H1 (cell line): ENCODE data around the gene LGALSL. TPM values are rescaled to one million over a fixed set of nuclear protein-coding genes. Genes with fewer than 3 reads are reported as not detected.
A peak's percentile ranks its signal among the peaks of the same experiment; 100 is the strongest.

Experiments used
- CTCF ChIA-PET: fragments of 300-600 bp; sonication (Branson Sonifier 250); formaldehyde crosslinking; loops from one replicate; lab custom pipeline; 2021; ENCODE audit not compliant: partially characterized antibody; lab: Charles Lee
- POLR2A ChIA-PET: fragments of 300-600 bp; sonication (Branson Sonifier 250); formaldehyde crosslinking; loops from one replicate; lab custom pipeline; 2021; ENCODE audit warnings: inconsistent platforms; ENCODE audit not compliant: partially characterized antibody; lab: Charles Lee
- DNase-seq, 2 experiments: peaks; one replicate each; pipeline versions ENCODE4 v3.0.0 to v3.0.0-alpha.2; 2010 to 2022; ENCODE audit warnings: low spot score in 2 of 2, low read depth in 1 of 2, mixed read lengths in 1 of 2
- FAIRE-seq: peaks from 2 replicates; lab custom pipeline; 2011; peaks lifted over from hg19 to GRCh38; lab: Jason Lieb, UNC
- H2AFZ ChIP-seq: 2 replicates; pipeline ENCODE4 v1.8.1; 2012; ENCODE audit warnings: low read length, inconsistent platforms
- H2AK5ac ChIP-seq: 2 replicates; pipeline ENCODE4 v1.6.1; 2013; ENCODE audit warnings: low read depth, low read length
- H2BK120ac ChIP-seq: replicated peaks from 2 replicates; pipeline ENCODE3; 2013; ENCODE audit warnings: low read depth, low read length, inconsistent platforms
- H2BK12ac ChIP-seq: 2 replicates; pipeline ENCODE4 v1.6.1; 2013; ENCODE audit warnings: low read depth, low read length
- H2BK15ac ChIP-seq: 2 replicates; pipeline ENCODE4 v1.6.1; 2013; ENCODE audit warnings: low read length
- H2BK20ac ChIP-seq: 2 replicates; pipeline ENCODE4 v1.6.1; 2013; ENCODE audit warnings: low read length
- H2BK5ac ChIP-seq: 2 replicates; pipeline ENCODE4 v1.6.1; 2013; ENCODE audit warnings: low read depth, low read length
- H3K14ac ChIP-seq: 2 replicates; pipeline ENCODE4 v1.6.1; 2013; ENCODE audit warnings: inconsistent platforms; ENCODE audit not compliant: insufficient read length
- H3K18ac ChIP-seq: 2 replicates; pipeline ENCODE4 v1.6.1; 2013; ENCODE audit warnings: low read length; ENCODE audit errors: extremely low read depth
- H3K23ac ChIP-seq: 2 replicates; pipeline ENCODE4 v1.6.1; 2013; ENCODE audit warnings: inconsistent platforms; ENCODE audit not compliant: insufficient read length
- H3K23me2 ChIP-seq: 2 replicates; pipeline ENCODE4 v1.6.1; 2013; ENCODE audit warnings: low read depth, low read length
- H3K27ac ChIP-seq: 2 replicates; pipeline ENCODE4 v1.6.1; 2011; ENCODE audit warnings: low read depth, low read length, inconsistent platforms
- H3K27me3 ChIP-seq, 4 experiments: replicated peaks in 1 of 4; 1 replicate in 1 of 4; 2 replicates in 3 of 4; pipeline versions ENCODE4 v1.6.1 to v1.8.1; 2011 to 2013; ENCODE audit warnings: low read length in 3 of 4, mild to moderate bottlenecking in 3 of 4, inconsistent platforms in 2 of 4, mixed read lengths in 2 of 4, moderate library complexity in 1 of 4; ENCODE audit not compliant: control insufficient read depth in 3 of 4, insufficient read depth in 3 of 4; ENCODE audit errors: extremely low read depth in 1 of 4
- H3K36me3 ChIP-seq, 4 experiments: 2 replicates each; pipeline versions ENCODE4 v1.6.1 to v1.8.1; 2011 to 2013; ENCODE audit warnings: mild to moderate bottlenecking in 4 of 4, low read length in 3 of 4, moderate library complexity in 2 of 4, control low read depth in 1 of 4, inconsistent platforms in 1 of 4; ENCODE audit not compliant: insufficient read depth in 4 of 4, control insufficient read depth in 2 of 4
- H3K4ac ChIP-seq: replicated peaks from 2 replicates; pipeline ENCODE3; 2013; ENCODE audit warnings: low read length, low read depth, mixed read lengths, inconsistent platforms; ENCODE audit not compliant: insufficient read length
- H3K4me1 ChIP-seq, 4 experiments: replicated peaks in 1 of 4; 1 replicate in 1 of 4; 2 replicates in 3 of 4; pipeline versions ENCODE4 v1.6.1 to v1.8.1; 2011 to 2013; ENCODE audit warnings: low read length in 3 of 4, inconsistent platforms in 2 of 4, mixed read lengths in 1 of 4; ENCODE audit not compliant: insufficient read depth in 4 of 4, control insufficient read depth in 3 of 4
- H3K4me2 ChIP-seq, 2 experiments: 2 replicates each; pipeline versions ENCODE4 v1.6.1 to v1.8.1; 2011 to 2013; ENCODE audit warnings: low read depth in 2 of 2, low read length in 2 of 2, control low read depth in 1 of 2, inconsistent platforms in 1 of 2, mild to moderate bottlenecking in 1 of 2; ENCODE audit not compliant: insufficient read depth in 1 of 2
- H3K4me3 ChIP-seq, 4 experiments: fragments of 200-600, 300-600 bp in 1 of 4; sonication (generic), shearing (Covaris generic), sonication (Bioruptor Twin) in 1 of 4; 2 replicates each; pipeline versions ENCODE4 v1.5.1 to v1.8.1; 2011 to 2016; ENCODE audit warnings: low read length in 4 of 4, low read depth in 3 of 4, control low read depth in 2 of 4, inconsistent platforms in 2 of 4, mild to moderate bottlenecking in 2 of 4, mixed read lengths in 1 of 4, moderate library complexity in 1 of 4; ENCODE audit not compliant: insufficient read depth in 2 of 4; ENCODE audit errors: extremely low read depth in 1 of 4
- H3K56ac ChIP-seq: replicated peaks from 2 replicates; pipeline ENCODE3; 2013; ENCODE audit warnings: low read depth, mild to moderate bottlenecking, mixed read lengths, low read length, inconsistent platforms; ENCODE audit not compliant: insufficient read length
- H3K79me1 ChIP-seq: 2 replicates; pipeline ENCODE4 v1.6.1; 2013; ENCODE audit warnings: low read depth, low read length, control low read depth
- H3K79me2 ChIP-seq, 2 experiments: 2 replicates each; pipeline versions ENCODE4 v1.6.1 to v1.8.1; 2012 to 2013; ENCODE audit warnings: low read length in 2 of 2, mild to moderate bottlenecking in 2 of 2, inconsistent platforms in 1 of 2; ENCODE audit not compliant: insufficient read depth in 2 of 2, control insufficient read depth in 1 of 2
- H3K9ac ChIP-seq, 4 experiments: replicated peaks in 1 of 4; 1 replicate in 1 of 4; 2 replicates in 3 of 4; pipeline versions ENCODE4 v1.6.1 to v1.8.1; 2011 to 2013; ENCODE audit warnings: low read depth in 3 of 4, low read length in 3 of 4, control low read depth in 2 of 4, mild to moderate bottlenecking in 2 of 4, moderate library complexity in 2 of 4, inconsistent platforms in 1 of 4; ENCODE audit errors: extremely low read depth in 1 of 4
- H3K9me3 ChIP-seq, 2 experiments: 2 replicates each; pipeline versions ENCODE4 v1.6.1 to v1.8.1; 2012 to 2013; ENCODE audit warnings: mild to moderate bottlenecking in 2 of 2, moderate library complexity in 2 of 2, control low read depth in 1 of 2, inconsistent platforms in 1 of 2, low read depth in 1 of 2, low read length in 1 of 2, mixed read lengths in 1 of 2; ENCODE audit not compliant: insufficient read depth in 2 of 2
- H4K20me1 ChIP-seq, 2 experiments: replicated peaks in 1 of 2; 2 replicates each; pipeline versions ENCODE3 to v1.8.1; 2011 to 2013; ENCODE audit warnings: inconsistent platforms in 2 of 2, low read length in 2 of 2, mild to moderate bottlenecking in 1 of 2; ENCODE audit not compliant: insufficient read depth in 2 of 2, control insufficient read depth in 1 of 2
- H4K5ac ChIP-seq: 2 replicates; pipeline ENCODE4 v1.6.1; 2013; ENCODE audit warnings: low read length, low read depth, mixed read lengths, inconsistent platforms; ENCODE audit not compliant: insufficient read length
- H4K8ac ChIP-seq: 2 replicates; pipeline ENCODE4 v1.8.0; 2013; ENCODE audit warnings: mild to moderate bottlenecking, moderate library complexity, low read length, inconsistent platforms; ENCODE audit not compliant: insufficient read depth; ENCODE audit errors: extremely low read depth
- H4K91ac ChIP-seq: replicated peaks from 2 replicates; pipeline ENCODE3; 2013; ENCODE audit warnings: low read length, mixed read lengths, inconsistent platforms; ENCODE audit not compliant: insufficient read length
- BACH1 ChIP-seq: IDR thresholded peaks from 2 replicates; pipeline ENCODE4 v1.6.1; 2012; ENCODE audit warnings: low read length, improper control_type of control experiment
- E2F6 ChIP-seq: IDR thresholded peaks from 2 replicates; pipeline ENCODE4 v1.6.1; 2012; ENCODE audit warnings: inconsistent platforms
- HDAC2 ChIP-seq, 2 experiments: fragments of 300-600 bp in 1 of 2; sonication (generic) in 1 of 2; IDR thresholded peaks; 2 replicates each; pipeline ENCODE4 v1.6.1; 2011 to 2012; ENCODE audit warnings: low read depth in 2 of 2, low read length in 2 of 2, mild to moderate bottlenecking in 2 of 2, moderate library complexity in 2 of 2, borderline replicate concordance in 1 of 2, inconsistent platforms in 1 of 2
- POLR2AphosphoS5 ChIP-seq: IDR thresholded peaks from 2 replicates; pipeline ENCODE4 v1.6.1; 2011; ENCODE audit warnings: low read depth, low read length
- RXRA ChIP-seq: IDR thresholded peaks from 2 replicates; pipeline ENCODE4 v1.6.1; 2011; ENCODE audit warnings: low read depth, mild to moderate bottlenecking, low read length, moderate library complexity; ENCODE audit not compliant: insufficient read depth
- SIX5 ChIP-seq: IDR thresholded peaks from 2 replicates; pipeline ENCODE4 v1.6.1; 2011; ENCODE audit warnings: mild to moderate bottlenecking, low read depth, low read length
- USF2 ChIP-seq: IDR thresholded peaks from 2 replicates; pipeline ENCODE4 v1.6.1; 2011; ENCODE audit warnings: low read length, improper control_type of control experiment
- WGBS, 2 experiments: shearing (Covaris generic) in 1 of 2; methylation state at CpG; one replicate each; pipeline versions ENCODE4 v1.1.6 to v1.1.7; 2013 to 2015; ENCODE audit warnings: low lambda C conversion rate in 2 of 2, mixed read lengths in 2 of 2, inconsistent platforms in 1 of 2, low coverage in 1 of 2, missing lambda C conversion rate in 1 of 2; ENCODE audit not compliant: insufficient replicate concordance in 2 of 2, insufficient coverage in 1 of 2, insufficient read length in 1 of 2; ENCODE audit errors: extremely low coverage in 1 of 2, missing lambda C conversion rate in 1 of 2; 5-methylcytosine and 5-hydroxymethylcytosine counted together
- polyA plus RNA-seq, 7 experiments: library from polyadenylated mRNA; depleted of rRNA in 3 of 7; stranded (reverse) in 5 of 7; unstranded in 2 of 7; fragments of >200 nt in 5 of 7; fragments of 200-250 nt in 2 of 7; gene quantifications; 1 replicate in 5 of 7; 2 replicates in 1 of 7; 4 replicates in 1 of 7; pipeline versions ENCODE4 v1.2.1 to v1.2.3, GENCODE V29; 2011 to 2013; ENCODE audit warnings: missing spikeins in 2 of 7, mixed read lengths in 2 of 7
- total RNA-seq: library from RNA; stranded (reverse); fragmentation: NEBNext Ultra II Directional; extraction: Animal tissue kit (Norgen Biotek cat#: 25700); gene quantifications from 2 replicates; pipeline ENCODE4 v1.2.1, GENCODE V29; 2021

LGALSL gene
- total and polyA plus RNA-seq, 2 of the 8 experiments (the other 6 are each of a cell fraction or from before 2014, with no cell fraction given): 13.6 to 32.3 TPM

GRCh38 chr2:64501946-64502345 lies 48.0 kb downstream of the LGALSL start:
- FAIRE-seq: no peak

More at GRCh38 chr2:64501946-64502345, 48.0 kb downstream of the LGALSL start:
- peak in 1 of 2 experiments; percentile 8 for DNase-seq
- Histone ChIP-seq H3K27me3 (no peaks in the 10 kb centered on the region), H2AK5ac (no peak overlapping the region), H3K56ac (no peak overlapping the region), H3K79me1 (no peaks in the 10 kb centered on the region), H3K79me2 (no peaks in the 10 kb centered on the region), H3K4me3 (no peak overlapping the region), H3K14ac (no peak overlapping the region), H4K20me1 (no peaks in the 10 kb centered on the region), H4K91ac (no peak overlapping the region), H2BK15ac (no peak overlapping the region), H3K9me3 (no peaks in the 10 kb centered on the region), H2BK120ac (no peak overlapping the region), H3K4me1 (peaks cover 0 to 5% (median 0%) of the 10 kb centered on the region in 4 experiments; a peak in 2 of 7 replicates), H3K23ac (no peak overlapping the region), H3K4ac (no peak overlapping the region), H3K36me3 (no peaks in the 10 kb centered on the region), H3K23me2 (no peaks in the 10 kb centered on the region), H2BK12ac (no peak overlapping the region), H2AFZ (no peak overlapping the region), H3K27ac (no peak overlapping the region), H3K18ac (no peak overlapping the region), H2BK20ac (no peak overlapping the region), H3K4me2 (no peak overlapping the region), H4K5ac (no peak overlapping the region), H3K9ac (no peak overlapping the region), H4K8ac (no peak overlapping the region), H2BK5ac (no peak overlapping the region)
- ChIA-PET CTCF (interaction anchor here (0.8 to 6.9 kb wide), 2 partner anchors 10 to 15 kb away, joined by 3 to 39 read pairs; no protein-coding TSS in a partner anchor), POLR2A (interaction anchor here (0.6 kb wide), 1 partner anchor 138 kb away, joined by 3 read pairs; no protein-coding TSS in a partner anchor)
- TF ChIP-seq E2F6: no peak
- no peak for TF ChIP-seq RXRA
- TF ChIP-seq HDAC2 (IDR thresholded peaks at IDR 0.05; ENCODE audit: borderline replicate concordance in 1 of 2, low read depth in 2 of 2, low read length in 2 of 2): no peak
- TF ChIP-seq POLR2AphosphoS5: no peak
- TF ChIP-seq SIX5: no peak
- no peak for TF ChIP-seq BACH1
- TF ChIP-seq USF2: no peak
- WGBS, 2 experiments: 67% methylated on average over 1 of the region's 1 CpG; no CpG with 5 or more reads in 1 of the 2 experiments
